Right lobe of liver (tissue), 6 donors: ENCODE measurements around the gene SDK1. TPM values are rescaled to one million over a fixed set of nuclear protein-coding genes. Genes with fewer than 3 reads are reported as not detected.
A peak's percentile ranks its signal among the peaks of the same experiment; 100 is the strongest.

Experiments used
- ATAC-seq, 4 donors: fragments of 200-7000 bp; cut with Tn5 transposase; one replicate each; pipeline ENCODE4 v1.9.1; 2020; ENCODE audit warnings: mild to moderate bottlenecking in 4 of 4, moderate library complexity in 4 of 4
- DNase-seq, 3 donors: peaks; one replicate each; pipeline ENCODE4 v3.0.0-alpha.2; 2020
- H3K27ac ChIP-seq, 3 donors: fragments of 200-600 bp; one replicate each; pipeline ENCODE4 v1.8.0; 2022
- H3K27me3 ChIP-seq, 2 donors: fragments of 200-600 bp; one replicate each; pipeline ENCODE4 v1.8.0; 2022
- H3K36me3 ChIP-seq, 4 donors: fragments of 200-600 bp; sonication (generic) in 1 of 4; one replicate each; pipeline versions ENCODE4 v1.5.1 to v1.8.0; 2017 to 2022; ENCODE audit warnings: control low read depth in 1 of 4
- H3K4me1 ChIP-seq, 4 donors: fragments of 200-600 bp; sonication (generic) in 1 of 4; one replicate each; pipeline versions ENCODE4 v1.5.1 to v1.8.0; 2017 to 2022; ENCODE audit warnings: control low read depth in 1 of 4
- H3K4me3 ChIP-seq, 3 donors: fragments of 200-600 bp; one replicate each; pipeline ENCODE4 v1.8.0; 2022
- H3K9me3 ChIP-seq, 4 donors: fragments of 200-600 bp; sonication (generic) in 1 of 4; one replicate each; pipeline versions ENCODE4 v1.5.1 to v1.8.0; 2017 to 2022; ENCODE audit warnings: control low read depth in 1 of 4
- POLR2A ChIP-seq: fragments of 450-650 bp; IDR thresholded peaks from one replicate; pipeline ENCODE4 v1.6.1; 2017; ENCODE audit warnings: antibody characterized with exemption, mild to moderate bottlenecking
- WGBS: methylation state at CpG from one replicate; pipeline ENCODE4 v1.1.6; 2018; ENCODE audit warnings: low coverage, low lambda C conversion rate; ENCODE audit not compliant: insufficient coverage; ENCODE audit errors: missing lambda C conversion rate; 5-methylcytosine and 5-hydroxymethylcytosine counted together
- intact Hi-C, 2 donors: fragments of 100-400 bp; cut with DNase I; formaldehyde crosslinking; loops; one replicate each; pipeline versions ENCODE4 v1.11.2 to v1.14.1; 2022
- total RNA-seq, 6 experiments: library from RNA; depleted of rRNA in 2 of 6; stranded (reverse); fragments of >200 nt in 2 of 6; fragmentation: NEBNext Ultra II Directional in 3 of 6; extraction: Animal tissue kit (Norgen Biotek cat#: 25700) in 3 of 6; gene quantifications; one replicate each; pipeline versions ENCODE4 v1.1.0 to v1.2.4, GENCODE V29; 2016 to 2023
- TF ChIP-seq, protein P1 (sequence below), 4 donors: fragments of 200-600 bp in 3 of 4; fragments of 450-650 bp in 1 of 4; IDR thresholded peaks; one replicate each; pipeline versions ENCODE4 v1.5.1 to v1.8.0; 2016 to 2022; ENCODE audit warnings: antibody characterized with exemption in 4 of 4, mild to moderate bottlenecking in 2 of 4
- donor health status: DM: no; HTN: yes; CAD: no.
- donor health status: DM: no; HTN: no; CAD: no.
- donor health status: DM: no; HTN: no; CAD: no.
- donor health status: DM: no; HTN: yes; CAD: no.
- donor health status: DM: no; HTN: yes; CAD: no.

Gene SDK1
- total RNA-seq, 6 experiments from 2014 or later, result 0.07 to 1.4 (median 0.65) TPM

DNA sequence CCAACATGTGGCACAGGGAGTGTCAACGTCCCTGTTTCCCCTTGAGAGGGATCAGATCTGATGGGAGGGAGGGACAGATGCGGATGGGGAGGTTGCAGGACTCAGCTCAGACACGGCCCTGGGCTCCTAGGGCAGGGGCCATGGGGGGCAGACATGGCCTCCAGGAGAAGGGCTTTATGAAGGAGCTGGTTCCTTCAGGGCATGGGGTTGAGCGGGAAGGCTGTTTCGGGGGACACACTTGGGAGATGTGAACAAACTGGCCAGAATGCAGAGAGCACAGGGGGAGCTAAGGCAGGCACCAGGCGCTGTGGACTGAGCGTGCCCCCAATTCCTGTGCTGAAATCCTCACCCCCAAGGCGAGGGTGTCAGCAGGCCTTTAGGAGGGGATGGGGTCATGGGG lies 799.1 kb downstream of the SDK1 start:
- ATAC-seq, result peak in 1 of 4 donors; percentile 9
- Histone ChIP-seq H3K9me3 (no peaks in the 10 kb centered on the region), H3K27ac (no peak overlapping the region), H3K27me3 (no peaks in the 10 kb centered on the region), H3K4me3 (no peak overlapping the region), H3K4me1 (no peaks in the 10 kb centered on the region), H3K36me3 (no peaks in the 10 kb centered on the region)
- TF ChIP-seq, protein P1, sequence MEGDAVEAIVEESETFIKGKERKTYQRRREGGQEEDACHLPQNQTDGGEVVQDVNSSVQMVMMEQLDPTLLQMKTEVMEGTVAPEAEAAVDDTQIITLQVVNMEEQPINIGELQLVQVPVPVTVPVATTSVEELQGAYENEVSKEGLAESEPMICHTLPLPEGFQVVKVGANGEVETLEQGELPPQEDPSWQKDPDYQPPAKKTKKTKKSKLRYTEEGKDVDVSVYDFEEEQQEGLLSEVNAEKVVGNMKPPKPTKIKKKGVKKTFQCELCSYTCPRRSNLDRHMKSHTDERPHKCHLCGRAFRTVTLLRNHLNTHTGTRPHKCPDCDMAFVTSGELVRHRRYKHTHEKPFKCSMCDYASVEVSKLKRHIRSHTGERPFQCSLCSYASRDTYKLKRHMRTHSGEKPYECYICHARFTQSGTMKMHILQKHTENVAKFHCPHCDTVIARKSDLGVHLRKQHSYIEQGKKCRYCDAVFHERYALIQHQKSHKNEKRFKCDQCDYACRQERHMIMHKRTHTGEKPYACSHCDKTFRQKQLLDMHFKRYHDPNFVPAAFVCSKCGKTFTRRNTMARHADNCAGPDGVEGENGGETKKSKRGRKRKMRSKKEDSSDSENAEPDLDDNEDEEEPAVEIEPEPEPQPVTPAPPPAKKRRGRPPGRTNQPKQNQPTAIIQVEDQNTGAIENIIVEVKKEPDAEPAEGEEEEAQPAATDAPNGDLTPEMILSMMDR (IDR thresholded peaks at IDR 0.05), result no peak
- no peak for TF ChIP-seq POLR2A
- DNase-seq, result no peak
- WGBS, result 70% methylated on average over 4 of the region's 8 CpGs
- intact Hi-C loops, result no loop called here

GRCh38 chr7:4100691-4101090 lies 799.6 kb downstream of the SDK1 start:
- TF ChIP-seq POLR2A, result no peak
- TF ChIP-seq, protein P1 (IDR thresholded peaks at IDR 0.05), result no peak
- Histone ChIP-seq H3K4me3 (no peak overlapping the region), H3K4me1 (no peaks in the 10 kb centered on the region), H3K9me3 (no peaks in the 10 kb centered on the region), H3K27ac (no peak overlapping the region), H3K36me3 (no peaks in the 10 kb centered on the region), H3K27me3 (no peaks in the 10 kb centered on the region)
- WGBS, result no CpG with 5 or more reads among the region's 11 CpGs
- ATAC-seq, result peak in 1 of 4 donors; percentile 7
- intact Hi-C loops, result no loop called here
- no peak for DNase-seq

GRCh38 chr7:4102231-4102841 lies 801.3 kb downstream of the SDK1 start:
- ATAC-seq (no peak), DNase-seq (no peak)
- TF ChIP-seq, protein P1 (IDR thresholded peaks at IDR 0.05), result no peak
- TF ChIP-seq POLR2A, result no peak
- Histone ChIP-seq H3K27me3 (no peaks in the 10 kb centered on the region), H3K9me3 (no peaks in the 10 kb centered on the region), H3K4me1 (no peaks in the 10 kb centered on the region), H3K36me3 (no peaks in the 10 kb centered on the region), H3K27ac (no peak overlapping the region), H3K4me3 (no peak overlapping the region)
- intact Hi-C loops, result no loop called here
- WGBS, result 54% methylated on average over 11 of the region's 14 CpGs

DNA sequence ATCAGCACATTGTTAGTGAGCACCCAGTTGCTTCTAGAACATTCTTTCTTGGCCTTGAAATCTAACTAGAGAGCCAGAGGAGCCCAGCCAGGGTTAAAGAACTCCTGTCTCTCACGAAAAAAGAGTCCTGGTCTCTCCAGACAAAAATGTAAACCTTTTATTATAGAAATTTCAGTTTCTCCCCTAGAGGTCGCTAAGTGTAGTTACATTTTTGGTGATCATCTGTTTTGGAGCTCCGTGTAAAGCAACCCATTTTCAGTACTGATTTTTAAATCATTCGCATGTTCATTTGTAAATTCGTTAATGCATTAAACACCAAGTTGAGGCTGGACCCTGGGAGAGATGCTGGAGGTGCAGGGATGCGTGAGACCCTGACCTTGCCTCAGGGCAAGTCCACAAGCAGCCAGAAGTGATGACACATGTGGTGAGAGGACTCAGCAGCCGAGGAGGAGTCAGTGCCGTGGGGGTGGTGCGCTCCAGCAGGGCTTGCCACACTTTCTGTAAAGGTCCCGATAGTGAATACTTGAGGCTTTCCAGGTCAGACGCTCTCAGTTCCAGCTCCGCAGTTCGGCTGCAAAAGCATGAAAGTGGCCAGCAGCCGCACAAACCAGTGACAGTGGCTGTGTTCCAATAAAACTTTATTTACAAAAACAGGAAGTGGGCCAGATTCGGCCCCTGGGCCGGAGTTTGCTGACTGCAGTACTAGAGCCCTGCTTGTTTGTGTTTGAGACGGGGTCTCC lies 802.5 kb downstream of the SDK1 start:
- no peaks in the 10 kb centered on the region for H3K36me3 ChIP-seq
- H3K27me3 ChIP-seq, result no peaks in the 10 kb centered on the region
- WGBS, result 74% methylated on average over 9 of the region's 17 CpGs
- no peak overlapping the region for H3K4me3 ChIP-seq
- no peak overlapping the region for H3K27ac ChIP-seq
- no peak for TF ChIP-seq POLR2A
- TF ChIP-seq, protein P1 (IDR thresholded peaks at IDR 0.05), result peak in 1 of 4 donors; percentile 11
- intact Hi-C loops, result no loop called here
- H3K9me3 ChIP-seq, result no peaks in the 10 kb centered on the region
- no peaks in the 10 kb centered on the region for H3K4me1 ChIP-seq
- DNase-seq (no peak), ATAC-seq (no peak)
